Neural progenitor cell (in vitro differentiated cells): ENCODE results near the gene UMAD1.

Experiments used
- EZH2 ChIP-seq: fragments of 200-600 bp; sonication (generic); IDR thresholded peaks from 2 replicates; pipeline ENCODE4 v1.6.1; 2017; ENCODE audit warnings: antibody characterized with exemption, mild to moderate bottlenecking, moderate library complexity
- EZH2phosphoT487 ChIP-seq: fragments of 200-600 bp; sonication (generic); IDR thresholded peaks from 2 replicates; pipeline ENCODE4 v1.6.1; 2017; ENCODE audit warnings: antibody characterized with exemption
- TF ChIP-seq, protein P1 (sequence below): fragments of 200-600 bp; sonication (generic); IDR thresholded peaks from 2 replicates; pipeline ENCODE4 v1.5.1; 2017; ENCODE audit warnings: antibody characterized with exemption, mild to moderate bottlenecking

DNA sequence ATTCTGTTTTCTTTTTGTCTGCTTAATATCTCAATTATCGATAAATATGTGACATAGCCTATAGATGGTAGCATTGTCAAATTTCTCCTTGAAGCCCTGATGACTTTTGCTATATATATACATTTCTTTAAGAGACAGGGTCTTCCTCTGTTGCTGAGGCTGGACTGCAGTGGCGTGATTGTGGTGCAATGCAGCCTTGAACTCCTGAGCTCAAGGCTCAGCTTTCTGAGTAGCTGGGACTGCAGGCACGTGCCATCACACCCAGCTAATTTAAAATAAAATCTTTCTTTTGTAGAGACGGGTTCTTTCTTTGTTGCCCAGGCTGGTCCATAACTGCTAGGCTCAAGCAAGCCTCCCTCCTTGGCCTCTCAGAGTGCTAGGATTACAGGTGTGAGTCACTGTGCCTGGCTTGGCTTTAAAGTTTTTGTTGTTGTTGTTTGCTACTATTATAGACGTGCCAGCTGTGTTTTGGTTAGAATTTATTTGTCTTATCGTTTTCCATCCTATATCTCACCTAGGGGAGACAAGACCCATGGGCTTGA is 7.0 kb downstream of the UMAD1 start:
- TF ChIP-seq, protein P1, sequence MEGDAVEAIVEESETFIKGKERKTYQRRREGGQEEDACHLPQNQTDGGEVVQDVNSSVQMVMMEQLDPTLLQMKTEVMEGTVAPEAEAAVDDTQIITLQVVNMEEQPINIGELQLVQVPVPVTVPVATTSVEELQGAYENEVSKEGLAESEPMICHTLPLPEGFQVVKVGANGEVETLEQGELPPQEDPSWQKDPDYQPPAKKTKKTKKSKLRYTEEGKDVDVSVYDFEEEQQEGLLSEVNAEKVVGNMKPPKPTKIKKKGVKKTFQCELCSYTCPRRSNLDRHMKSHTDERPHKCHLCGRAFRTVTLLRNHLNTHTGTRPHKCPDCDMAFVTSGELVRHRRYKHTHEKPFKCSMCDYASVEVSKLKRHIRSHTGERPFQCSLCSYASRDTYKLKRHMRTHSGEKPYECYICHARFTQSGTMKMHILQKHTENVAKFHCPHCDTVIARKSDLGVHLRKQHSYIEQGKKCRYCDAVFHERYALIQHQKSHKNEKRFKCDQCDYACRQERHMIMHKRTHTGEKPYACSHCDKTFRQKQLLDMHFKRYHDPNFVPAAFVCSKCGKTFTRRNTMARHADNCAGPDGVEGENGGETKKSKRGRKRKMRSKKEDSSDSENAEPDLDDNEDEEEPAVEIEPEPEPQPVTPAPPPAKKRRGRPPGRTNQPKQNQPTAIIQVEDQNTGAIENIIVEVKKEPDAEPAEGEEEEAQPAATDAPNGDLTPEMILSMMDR = no peak
- TF ChIP-seq EZH2phosphoT487 = no peak
- TF ChIP-seq EZH2 = no peak
